Breast epithelium (tissue), 4 donors: ENCODE data around the gene GTF2B. TPM values are rescaled to one million over a fixed set of nuclear protein-coding genes. Genes with fewer than 3 reads are reported as not detected.
"Not testable (repeated sequence)": the region's sequence is repeated elsewhere in the genome, so short reads cannot be mapped to it uniquely, and the experiment has no call there.

Source experiments
- DNase-seq, 2 donors: peaks; one replicate each; pipeline ENCODE4 v3.0.0-alpha.2; 2019; ENCODE audit warnings: low spot score in 2 of 2
- H3K27ac ChIP-seq, 2 donors: fragments of 200-600 bp; sonication (generic) in 1 of 2; one replicate each; pipeline ENCODE4 v1.5.1; 2016 to 2019; ENCODE audit warnings: mild to moderate bottlenecking in 1 of 2
- H3K27me3 ChIP-seq, 2 donors: fragments of 200-600 bp; sonication (generic) in 1 of 2; one replicate each; pipeline versions ENCODE4 v1.5.1 to v1.6.0; 2017 to 2019; ENCODE audit warnings: control low read depth in 1 of 2, mild to moderate bottlenecking in 1 of 2
- H3K36me3 ChIP-seq: fragments of 200-600 bp; one replicate; pipeline ENCODE4 v1.5.1; 2019
- H3K4me1 ChIP-seq, 2 donors: fragments of 200-600 bp; sonication (generic); one replicate each; pipeline ENCODE4 v1.5.1; 2016 to 2019; ENCODE audit warnings: control low read depth in 1 of 2
- H3K4me3 ChIP-seq, 3 donors: fragments of 200-600 bp; sonication (generic); 1 replicate in 2 of 3; 2 replicates in 1 of 3; pipeline ENCODE4 v1.5.1; 2016 to 2019; ENCODE audit warnings: mild to moderate bottlenecking in 3 of 3, moderate library complexity in 2 of 3
- H3K9me3 ChIP-seq, 2 donors: fragments of 200-600 bp; sonication (generic) in 1 of 2; one replicate each; pipeline ENCODE4 v1.5.1; 2016 to 2019; ENCODE audit warnings: control low read depth in 1 of 2
- POLR2A ChIP-seq: fragments of 450-650 bp; IDR thresholded peaks from one replicate; pipeline ENCODE4 v1.6.1; 2016; ENCODE audit warnings: antibody characterized with exemption, mild to moderate bottlenecking, moderate library complexity
- POLR2AphosphoS5 ChIP-seq, 3 donors: sonication (generic); formaldehyde crosslinking; IDR thresholded peaks; one replicate each; pipeline ENCODE4 v1.6.1; 2017; ENCODE audit warnings: antibody characterized with exemption in 3 of 3
- intact Hi-C: fragments of 100-400 bp; cut with DNase I; formaldehyde crosslinking; loops from one replicate; pipeline ENCODE4 v1.15.1; 2023; ENCODE audit warnings: low total_unique reads
- total RNA-seq, 3 donors: library from RNA; depleted of rRNA; stranded (reverse); fragments of >200 nt; gene quantifications; one replicate each; pipeline ENCODE4 v1.1.0, GENCODE V29; 2016
- TF ChIP-seq, protein P1 (sequence below), 3 donors: fragments of 450-650 bp; IDR thresholded peaks; one replicate each; pipeline ENCODE4 v1.5.1; 2016 to 2017; ENCODE audit warnings: antibody characterized with exemption in 3 of 3, mild to moderate bottlenecking in 3 of 3, moderate library complexity in 3 of 3

GTF2B gene
- total RNA-seq, 3 donors from 2014 or later = 33.9 to 53.1 (median 37.4) TPM

GRCh38 chr1:88851303-88852063 is 39.9 kb downstream of the GTF2B start:
- no peak for DNase-seq
- intact Hi-C loops = no loop called here
- no peaks in the 10 kb centered on the region for H3K27me3 ChIP-seq
- H3K36me3 ChIP-seq = peaks cover 6% of the 10 kb centered on the region
- no peaks in the 10 kb centered on the region for H3K4me1 ChIP-seq
- no peaks in the 10 kb centered on the region for H3K9me3 ChIP-seq
- no peak overlapping the region for H3K4me3 ChIP-seq
- TF ChIP-seq, protein P1, sequence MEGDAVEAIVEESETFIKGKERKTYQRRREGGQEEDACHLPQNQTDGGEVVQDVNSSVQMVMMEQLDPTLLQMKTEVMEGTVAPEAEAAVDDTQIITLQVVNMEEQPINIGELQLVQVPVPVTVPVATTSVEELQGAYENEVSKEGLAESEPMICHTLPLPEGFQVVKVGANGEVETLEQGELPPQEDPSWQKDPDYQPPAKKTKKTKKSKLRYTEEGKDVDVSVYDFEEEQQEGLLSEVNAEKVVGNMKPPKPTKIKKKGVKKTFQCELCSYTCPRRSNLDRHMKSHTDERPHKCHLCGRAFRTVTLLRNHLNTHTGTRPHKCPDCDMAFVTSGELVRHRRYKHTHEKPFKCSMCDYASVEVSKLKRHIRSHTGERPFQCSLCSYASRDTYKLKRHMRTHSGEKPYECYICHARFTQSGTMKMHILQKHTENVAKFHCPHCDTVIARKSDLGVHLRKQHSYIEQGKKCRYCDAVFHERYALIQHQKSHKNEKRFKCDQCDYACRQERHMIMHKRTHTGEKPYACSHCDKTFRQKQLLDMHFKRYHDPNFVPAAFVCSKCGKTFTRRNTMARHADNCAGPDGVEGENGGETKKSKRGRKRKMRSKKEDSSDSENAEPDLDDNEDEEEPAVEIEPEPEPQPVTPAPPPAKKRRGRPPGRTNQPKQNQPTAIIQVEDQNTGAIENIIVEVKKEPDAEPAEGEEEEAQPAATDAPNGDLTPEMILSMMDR (IDR thresholded peaks at IDR 0.05) = no peak
- TF ChIP-seq POLR2AphosphoS5 (IDR thresholded peaks at IDR 0.05) = no peak
- no peak for TF ChIP-seq POLR2A
- no peak overlapping the region for H3K27ac ChIP-seq

GRCh38 chr1:88847643-88848042 is 43.7 kb downstream of the GTF2B start:
- intact Hi-C loops = no loop called here
- no peak overlapping the region for H3K27ac ChIP-seq
- no peak overlapping the region for H3K4me3 ChIP-seq
- no peaks in the 10 kb centered on the region for H3K4me1 ChIP-seq
- DNase-seq = no peak
- H3K27me3 ChIP-seq = no peaks in the 10 kb centered on the region
- TF ChIP-seq, protein P1 (IDR thresholded peaks at IDR 0.05) = no peak
- TF ChIP-seq POLR2A = no peak
- TF ChIP-seq POLR2AphosphoS5 (IDR thresholded peaks at IDR 0.05) = no peak
- no peaks in the 10 kb centered on the region for H3K9me3 ChIP-seq
- peaks cover under 1% of the 10 kb centered on the region for H3K36me3 ChIP-seq

- Histone ChIP-seq H3K36me3 (no peaks in the 10 kb centered on the region), H3K9me3 (no peaks in the 10 kb centered on the region), H3K27me3 (no peaks in the 10 kb centered on the region), H3K27ac (no peak overlapping the region), H3K4me1 (no peaks in the 10 kb centered on the region), H3K4me3 (no peak overlapping the region)
- TF ChIP-seq, protein P1 (IDR thresholded peaks at IDR 0.05) = no peak
- TF ChIP-seq POLR2A (no peak), POLR2AphosphoS5 (IDR thresholded peaks at IDR 0.05) (no peak)
- no peak for DNase-seq
- intact Hi-C loops = no loop called here
Observed at GRCh38 chr1:88825721-88826120, 65.6 kb downstream of the GTF2B start.

GRCh38 chr1:88819642-88820041 is 71.7 kb downstream of the GTF2B start:
- DNase-seq, H3K36me3 ChIP-seq, H3K4me3 ChIP-seq, H3K27ac ChIP-seq, H3K9me3 ChIP-seq, H3K27me3 ChIP-seq, intact Hi-C loops, H3K4me1 ChIP-seq: not testable (repeated sequence)

- DNase-seq = no peak
- H3K27me3 ChIP-seq = no peaks in the 10 kb centered on the region
- H3K9me3 ChIP-seq = no peaks in the 10 kb centered on the region
- no peaks in the 10 kb centered on the region for H3K36me3 ChIP-seq
- H3K4me1 ChIP-seq = no peaks in the 10 kb centered on the region
- H3K4me3 ChIP-seq = no peak overlapping the region
- H3K27ac ChIP-seq = no peak overlapping the region
- TF ChIP-seq, protein P1 (IDR thresholded peaks at IDR 0.05) = no peak
- TF ChIP-seq POLR2AphosphoS5 (IDR thresholded peaks at IDR 0.05) = no peak
- TF ChIP-seq POLR2A = no peak
- intact Hi-C loops = no loop called here
Observed at GRCh38 chr1:88813471-88813870, 77.9 kb downstream of the GTF2B start.
